DND-41 (cell line): ENCODE data around the gene ARRDC1.

ENCODE experiments used
- ATAC-seq: fragments of 200-7000 bp; cut with Tn5 transposase; 3 replicates; pipeline ENCODE4 v1.9.1; 2021; ENCODE audit warnings: low read depth; ENCODE audit not compliant: insufficient read depth
- DNase-seq: peaks from one replicate; pipeline ENCODE4 v3.0.0-alpha.2; 2020
- H2AFZ ChIP-seq: 2 replicates; pipeline ENCODE4 v1.6.0; 2012; ENCODE audit warnings: low read depth, low read length
- H3K27ac ChIP-seq: 2 replicates; pipeline ENCODE4 v1.5.1; 2012; ENCODE audit warnings: low read length, inconsistent platforms
- H3K27me3 ChIP-seq: fragments of 200-600 bp; sonication (generic); 2 replicates; pipeline ENCODE4 v1.6.0; 2012; ENCODE audit warnings: low read length, mild to moderate bottlenecking, inconsistent platforms; ENCODE audit not compliant: insufficient read depth, poor library complexity
- H3K36me3 ChIP-seq: 2 replicates; pipeline ENCODE4 v1.5.1; 2012; ENCODE audit warnings: low read length, inconsistent platforms; ENCODE audit not compliant: insufficient read depth
- H3K4me1 ChIP-seq: 2 replicates; pipeline ENCODE4 v1.5.1; 2012; ENCODE audit warnings: mild to moderate bottlenecking, low read length; ENCODE audit not compliant: insufficient read depth
- H3K4me2 ChIP-seq: 2 replicates; pipeline ENCODE4 v1.6.0; 2012; ENCODE audit warnings: mild to moderate bottlenecking, moderate library complexity, low read length, inconsistent platforms; ENCODE audit not compliant: insufficient read depth
- H3K4me3 ChIP-seq, 2 experiments: fragments of 200-600 bp in 1 of 2; shearing (Covaris generic) in 1 of 2; 2 replicates each; pipeline ENCODE4 v1.5.1; 2012 to 2016; ENCODE audit warnings: inconsistent platforms in 2 of 2, low read length in 2 of 2, mild to moderate bottlenecking in 2 of 2, low read depth in 1 of 2, moderate library complexity in 1 of 2
- H3K79me2 ChIP-seq: 2 replicates; pipeline ENCODE4 v1.6.0; 2012; ENCODE audit warnings: low read length, inconsistent platforms; ENCODE audit not compliant: insufficient read depth
- H3K9ac ChIP-seq: 2 replicates; pipeline ENCODE4 v1.6.0; 2012; ENCODE audit warnings: low read depth, mild to moderate bottlenecking, inconsistent platforms, low read length, moderate library complexity
- H3K9me3 ChIP-seq: 2 replicates; pipeline ENCODE4 v1.5.1; 2012; ENCODE audit warnings: low read length, moderate library complexity, mild to moderate bottlenecking, inconsistent platforms; ENCODE audit not compliant: insufficient read depth, severe bottlenecking
- H4K20me1 ChIP-seq: 2 replicates; pipeline ENCODE4 v1.6.0; 2012; ENCODE audit warnings: low read length; ENCODE audit not compliant: insufficient read depth
- CTCF ChIP-seq: IDR thresholded peaks from 2 replicates; pipeline ENCODE4 v1.5.1; 2012; ENCODE audit warnings: borderline replicate concordance, low read length, moderate library complexity, mild to moderate bottlenecking; ENCODE audit not compliant: poor library complexity, severe bottlenecking; ENCODE audit errors: extremely low read depth
- EZH2 ChIP-seq: IDR thresholded peaks from 3 replicates; pipeline ENCODE4 v1.6.1; 2012; ENCODE audit warnings: borderline replicate concordance, low read depth, mild to moderate bottlenecking, moderate library complexity, low read length, inconsistent platforms; ENCODE audit not compliant: severe bottlenecking

The ARRDC1 gene

GRCh38 chr9:137580209-137580953 is 25.1 kb upstream of the ARRDC1 start:
- H3K27ac ChIP-seq: no peak overlapping the region
- no peak overlapping the region for H2AFZ ChIP-seq
- no peak overlapping the region for H3K9ac ChIP-seq
- no peak for DNase-seq
- TF ChIP-seq EZH2 (no peak), CTCF (no peak)
- H3K27me3 ChIP-seq: no peaks in the 10 kb centered on the region
- no peaks in the 10 kb centered on the region for H3K9me3 ChIP-seq
- H3K4me1 ChIP-seq: peaks cover 33% of the 10 kb centered on the region
- no peak overlapping the region for H3K4me2 ChIP-seq
- no peak overlapping the region for H3K4me3 ChIP-seq
- H3K36me3 ChIP-seq: peaks cover 55% of the 10 kb centered on the region
- no peak for ATAC-seq
- peaks cover 41% of the 10 kb centered on the region for H3K79me2 ChIP-seq
- peaks cover 43% of the 10 kb centered on the region for H4K20me1 ChIP-seq

DNA sequence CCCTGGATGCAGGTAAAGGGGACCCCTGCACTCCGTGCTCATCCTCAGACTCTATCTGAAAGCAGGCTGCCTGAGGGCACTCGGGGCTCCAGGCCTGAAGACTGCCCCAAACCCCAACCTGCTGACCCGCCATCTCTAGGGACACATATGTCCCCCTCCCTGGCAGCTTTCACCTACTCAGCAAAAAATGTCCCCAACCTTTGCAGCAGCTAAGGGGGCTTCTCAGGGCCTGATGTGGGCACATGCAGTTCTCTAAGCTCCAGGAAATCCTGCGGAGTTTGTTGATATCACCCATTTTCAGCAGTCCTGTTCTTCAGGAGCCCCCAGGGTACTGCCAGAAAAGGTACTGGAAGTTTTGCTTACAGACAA is 24.5 kb upstream of the ARRDC1 start:
- H3K27me3 ChIP-seq: no peaks in the 10 kb centered on the region
- DNase-seq (no peak), ATAC-seq (no peak)
- no peak overlapping the region for H3K4me2 ChIP-seq
- peaks cover 35% of the 10 kb centered on the region for H3K79me2 ChIP-seq
- H3K4me3 ChIP-seq: no peak overlapping the region
- peaks cover 27% of the 10 kb centered on the region for H3K4me1 ChIP-seq
- TF ChIP-seq EZH2 (no peak), CTCF (no peak)
- H2AFZ ChIP-seq: no peak overlapping the region
- no peak overlapping the region for H3K9ac ChIP-seq
- H3K27ac ChIP-seq: no peak overlapping the region
- H4K20me1 ChIP-seq: peaks cover 43% of the 10 kb centered on the region
- peaks cover 55% of the 10 kb centered on the region for H3K36me3 ChIP-seq
- H3K9me3 ChIP-seq: no peaks in the 10 kb centered on the region

DNA sequence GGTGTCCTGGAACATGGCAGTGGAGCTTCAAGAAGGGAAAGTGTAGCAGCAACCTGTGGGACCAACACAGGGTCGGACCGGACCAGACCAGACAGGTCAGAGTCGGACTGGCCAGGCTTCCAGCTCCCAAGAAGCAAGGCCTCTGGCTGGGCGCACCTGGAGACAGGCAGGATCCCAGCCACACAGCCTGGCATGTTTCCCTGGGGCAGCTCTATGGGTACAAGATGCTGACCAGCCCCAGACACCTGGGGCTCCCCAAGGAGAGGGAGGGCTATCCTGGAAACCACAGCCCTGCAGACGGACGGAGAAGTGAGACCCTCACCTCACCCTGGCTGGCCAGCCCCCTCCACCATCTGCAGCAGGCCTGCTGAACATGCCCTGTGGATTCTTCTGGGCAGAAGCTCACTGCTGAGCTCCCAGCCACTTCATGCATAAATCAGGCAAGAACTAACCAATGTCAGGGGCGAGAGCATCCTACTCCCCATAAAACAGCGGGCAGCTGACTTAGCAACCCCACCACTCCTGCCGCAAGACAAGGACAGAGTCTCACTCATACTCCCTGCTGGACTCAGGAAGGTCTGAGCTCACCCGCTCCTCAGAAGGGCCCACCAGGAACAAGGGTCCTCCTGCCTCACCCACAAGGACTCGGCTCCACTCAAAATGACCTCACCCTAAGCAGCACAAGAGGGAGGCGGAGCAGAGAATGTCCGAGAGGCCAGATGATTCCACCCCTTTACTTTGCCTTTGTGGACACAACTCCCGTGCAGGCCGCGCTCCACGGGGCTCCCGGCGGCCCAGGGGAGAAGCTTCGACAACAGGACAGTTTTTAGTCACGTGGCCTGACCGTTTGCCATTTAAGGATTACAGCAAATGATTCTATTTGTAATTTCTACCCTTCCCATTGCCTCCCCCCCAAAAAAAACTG is 23.9 kb upstream of the ARRDC1 start:
- Histone ChIP-seq H3K36me3 (peaks cover 54% of the 10 kb centered on the region), H2AFZ (no peak overlapping the region), H3K4me2 (no peak overlapping the region), H3K4me1 (peaks cover 20% of the 10 kb centered on the region), H3K9ac (no peak overlapping the region), H3K27me3 (no peaks in the 10 kb centered on the region), H3K4me3 (no peak overlapping the region), H4K20me1 (peaks cover 47% of the 10 kb centered on the region), H3K27ac (no peak overlapping the region), H3K9me3 (no peaks in the 10 kb centered on the region), H3K79me2 (peaks cover 28% of the 10 kb centered on the region)
- no peak for DNase-seq
- TF ChIP-seq EZH2: no peak
- no peak for TF ChIP-seq CTCF
- no peak for ATAC-seq
